Measurements from ENCODE around the gene NISCH.

NISCH gene

DNA sequence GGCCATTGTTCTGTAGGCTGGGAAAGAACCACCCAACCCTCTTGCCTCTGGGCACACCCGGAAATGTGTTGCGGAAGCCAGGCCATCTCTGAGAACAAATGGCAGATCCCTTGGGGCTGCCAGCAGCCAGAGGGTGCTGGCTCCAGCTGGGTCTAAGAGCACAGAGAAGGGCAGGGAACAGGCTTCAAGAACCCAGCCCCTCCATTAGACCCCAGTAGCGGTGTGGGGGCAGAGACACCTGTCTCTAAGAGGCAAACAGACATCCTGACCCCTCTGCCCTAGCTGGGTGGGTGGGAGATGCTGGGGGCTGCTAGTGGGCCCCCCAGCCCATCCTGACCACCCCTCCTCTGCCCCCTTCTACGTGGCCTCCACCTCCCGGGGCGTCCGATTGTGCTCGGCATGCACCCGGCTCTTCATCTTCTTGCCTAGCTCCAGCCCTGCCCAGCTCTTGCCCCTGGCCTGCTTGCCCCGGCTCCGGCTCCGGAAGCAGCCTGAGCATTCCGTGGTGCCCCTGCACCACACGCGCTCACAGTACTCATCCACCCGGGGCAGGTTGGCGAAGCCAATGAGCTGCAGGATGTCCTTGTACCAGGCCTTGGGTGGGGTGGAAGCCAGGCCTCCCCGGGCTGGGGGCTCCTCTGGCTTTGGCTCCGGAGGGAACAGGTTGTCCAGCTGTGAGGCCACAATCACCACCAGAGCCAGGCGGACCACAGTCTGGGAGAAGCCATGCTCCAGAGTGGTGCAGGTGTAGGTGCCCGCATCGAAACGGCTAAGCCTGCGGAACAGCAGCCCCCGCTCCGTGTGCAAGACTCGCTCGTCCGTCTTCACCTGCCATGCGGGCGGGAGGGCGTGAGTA lies 19.9 kb upstream of the NISCH start:
- DNase-seq (ENCODE audit: low spot score) = no peak

- DNase-seq (ENCODE audit: low spot score) = no peak
Measured at GRCh38 chr3:52436500-52437149, 18.8 kb upstream of the NISCH start.

GRCh38 chr3:52437326-52438103 lies 17.9 kb upstream of the NISCH start:
- DNase-seq (ENCODE audit: low spot score) = no peak

GRCh38 chr3:52438104-52438376 lies 17.4 kb upstream of the NISCH start:
- no peak for DNase-seq (ENCODE audit: low spot score)

GRCh38 chr3:52438579-52439425 lies 16.6 kb upstream of the NISCH start:
- no peak for DNase-seq (ENCODE audit: low spot score)

- DNase-seq (ENCODE audit: low spot score) = no peak
Measured at GRCh38 chr3:52439426-52440248, 15.8 kb upstream of the NISCH start.

- DNase-seq (ENCODE audit: low spot score) = no peak
Measured at GRCh38 chr3:52440249-52440551, 15.2 kb upstream of the NISCH start.

- no peak for DNase-seq (ENCODE audit: low spot score)
Measured at GRCh38 chr3:52440671-52441070, 14.7 kb upstream of the NISCH start.

GRCh38 chr3:52441091-52441771 lies 14.2 kb upstream of the NISCH start:
- DNase-seq (ENCODE audit: low spot score) = no peak

DNA sequence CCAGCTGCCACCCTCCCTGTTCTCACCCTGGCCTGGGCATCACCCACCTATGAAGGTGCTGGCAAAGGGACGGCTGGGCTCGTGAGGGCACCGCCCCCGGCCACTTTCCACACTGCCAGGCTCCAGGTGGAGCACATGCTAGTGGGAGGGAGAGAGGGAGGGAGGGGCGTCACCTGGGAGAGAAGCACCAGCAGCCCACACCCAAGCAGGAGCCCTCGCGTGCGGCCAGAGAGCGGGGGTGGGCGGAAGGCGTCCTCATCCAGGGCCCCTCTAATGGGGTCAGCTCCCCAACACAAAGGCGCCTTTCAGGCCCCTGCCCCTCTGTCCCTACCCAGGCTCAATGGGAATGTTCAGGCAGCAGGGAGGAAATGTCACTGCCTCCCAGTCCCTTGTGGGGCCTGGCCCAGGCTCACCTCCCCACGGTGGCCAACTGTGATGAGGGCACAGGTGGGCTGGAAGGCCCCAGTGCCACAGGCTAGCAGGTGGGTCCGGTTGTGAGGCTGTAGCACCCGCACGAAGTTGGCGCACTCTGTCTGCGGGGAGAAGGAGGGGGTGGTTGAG lies 13.6 kb upstream of the NISCH start:
- DNase-seq (ENCODE audit: low spot score) = no peak

- no peak for DNase-seq (ENCODE audit: low spot score)
Measured at GRCh38 chr3:52442409-52443267, 12.8 kb upstream of the NISCH start.

- no peak for DNase-seq (ENCODE audit: low spot score)
Measured at GRCh38 chr3:52443268-52443610, 12.2 kb upstream of the NISCH start.

- no peak for DNase-seq (ENCODE audit: low spot score)
Measured at GRCh38 chr3:52443791-52444687, 11.4 kb upstream of the NISCH start.

- DNase-seq (ENCODE audit: low spot score) = peak; percentile 77
Measured at GRCh38 chr3:52444860-52445793, 10.3 kb upstream of the NISCH start, which contains the start of gene SEMA3G. Gene SEMA3G (minus strand): TSS chr3:52445103. CDS start chr3:52445027, 76 bp downstream.

- no peak for DNase-seq (ENCODE audit: low spot score)
Measured at GRCh38 chr3:52446042-52446441, 9.4 kb upstream of the NISCH start.

- peak; percentile 80 for DNase-seq (ENCODE audit: low spot score)
Measured at GRCh38 chr3:52446631-52447511, 8.5 kb upstream of the NISCH start.

Data from germinal center (tissue), 1 donor.